HepG2 (cell line): ENCODE results near the gene ADGRL3. TPM values are rescaled to one million over a fixed set of nuclear protein-coding genes. Genes with fewer than 3 reads are reported as not detected.

Source experiments
- ATAC-seq: fragments of 200-7000 bp; cut with Tn5 transposase; 3 replicates; pipeline ENCODE4 v1.9.1; 2020; ENCODE audit warnings: mild to moderate bottlenecking, moderate library complexity
- BruUV-seq: library from RNA; stranded (reverse); fragments of 400-500 nt; replicated peaks from 2 replicates; lab custom pipeline; 2021; lab: Mats Ljungman, UMichigan
- CTCF ChIA-PET: fragments of 300-600 bp; formaldehyde crosslinking; extraction: SDS; loops from one replicate; lab custom pipeline; 2021; ENCODE audit warnings: low total read pairs, inconsistent platforms, low intra/inter-chr PET ratio; lab: Yijun Ruan, JAX
- POLR2A ChIA-PET: fragments of 350-600 bp; sonication (Branson Sonifier 250); formaldehyde crosslinking; loops from one replicate; lab custom pipeline; 2020; ENCODE audit warnings: antibody characterized with exemption, inconsistent platforms; lab: Yijun Ruan, JAX
- DNase-seq: peaks from one replicate; pipeline ENCODE4 v3.0.0-alpha.2; 2015; ENCODE audit warnings: low spot score
- FAIRE-seq: peaks from 3 replicates; lab custom pipeline; 2011; peaks lifted over from hg19 to GRCh38; lab: Jason Lieb, UNC
- H2AFZ ChIP-seq: one replicate; pipeline ENCODE4 v1.6.1; 2011; ENCODE audit warnings: low read length, inconsistent platforms
- H3K27ac ChIP-seq: fragments of 300-600 bp; 3 replicates; pipeline ENCODE4 v1.8.0; 2011; ENCODE audit warnings: mixed run types, mild to moderate bottlenecking, mixed read lengths, low read length, inconsistent platforms; ENCODE audit not compliant: insufficient read depth; ENCODE audit errors: extremely low read length
- H3K27me3 ChIP-seq, 2 experiments: fragments of 200-600 bp in 1 of 2; 2 replicates in 1 of 2; 3 replicates in 1 of 2; pipeline versions ENCODE4 v1.6.0 to v1.8.0; 2011; ENCODE audit warnings: low read length in 2 of 2, mild to moderate bottlenecking in 2 of 2, moderate library complexity in 2 of 2, inconsistent platforms in 1 of 2; ENCODE audit not compliant: insufficient read depth in 2 of 2, control insufficient read depth in 1 of 2
- H3K36me3 ChIP-seq, 2 experiments: fragments of 200-600 bp in 1 of 2; replicated peaks in 1 of 2; 2 replicates in 1 of 2; 3 replicates in 1 of 2; pipeline versions ENCODE4 v1.5.1 to v1.8.0; 2011; ENCODE audit warnings: low read length in 2 of 2, inconsistent platforms in 1 of 2; ENCODE audit not compliant: insufficient read depth in 2 of 2, control insufficient read depth in 1 of 2
- H3K4me1 ChIP-seq: 2 replicates; pipeline ENCODE4 v1.5.1; 2012; ENCODE audit warnings: low read length, inconsistent platforms; ENCODE audit not compliant: insufficient read depth
- H3K4me2 ChIP-seq: 2 replicates; pipeline ENCODE4 v1.6.0; 2011; ENCODE audit warnings: low read depth, low read length, inconsistent platforms
- H3K4me3 ChIP-seq, 3 experiments: fragments of 200-600 bp in 1 of 3; sonication (generic), shearing (Covaris generic) in 1 of 3; replicated peaks in 1 of 3; 2 replicates each; pipeline ENCODE4 v1.5.1; 2011 to 2016; ENCODE audit warnings: low read length in 3 of 3, inconsistent platforms in 2 of 3, low read depth in 2 of 3, mild to moderate bottlenecking in 2 of 3, control low read depth in 1 of 3, mixed read lengths in 1 of 3; ENCODE audit not compliant: insufficient read depth in 1 of 3
- H3K79me2 ChIP-seq: one replicate; pipeline ENCODE4 v1.6.1; 2011; ENCODE audit warnings: low read length, inconsistent platforms; ENCODE audit not compliant: insufficient read depth
- H3K9ac ChIP-seq: 2 replicates; pipeline ENCODE4 v1.6.0; 2011; ENCODE audit warnings: mild to moderate bottlenecking, low read depth, low read length, inconsistent platforms; ENCODE audit not compliant: insufficient read depth
- H3K9me3 ChIP-seq: 2 replicates; pipeline ENCODE4 v1.5.1; 2012; ENCODE audit warnings: mild to moderate bottlenecking, low read length
- H4K20me1 ChIP-seq: 2 replicates; pipeline ENCODE4 v1.6.0; 2011; ENCODE audit warnings: inconsistent platforms, mild to moderate bottlenecking, low read length, moderate library complexity; ENCODE audit not compliant: insufficient read depth
- ATM ChIP-seq: fragments of 450-650 bp; IDR thresholded peaks from 2 replicates; pipeline ENCODE4 v1.7.1; 2017; ENCODE audit warnings: mild to moderate bottlenecking, borderline replicate concordance
- KLF16 ChIP-seq, 2 experiments: sonication (generic) in 1 of 2; formaldehyde crosslinking in 1 of 2; IDR thresholded peaks; 2 replicates each; pipeline versions ENCODE4 v1.6.1 to v1.8.0; 2016 to 2023; ENCODE audit warnings: missing genetic modification reagents in 2 of 2, missing compliant biosample characterization in 1 of 2
- KMT2A ChIP-seq: sonication (generic); formaldehyde crosslinking; IDR thresholded peaks from 2 replicates; pipeline ENCODE4 v1.4.0; 2020; ENCODE audit warnings: missing genetic modification reagents
- PHF5A ChIP-seq: IDR thresholded peaks from one replicate; pipeline ENCODE4 v1.6.1; 2018; ENCODE audit warnings: low read depth, missing genetic modification reagents; ENCODE audit not compliant: unreplicated experiment
- RARG ChIP-seq: sonication (generic); formaldehyde crosslinking; IDR thresholded peaks from 2 replicates; pipeline ENCODE4 v1.4.0; 2020; ENCODE audit warnings: low read depth, mild to moderate bottlenecking, missing genetic modification reagents
- THYN1 ChIP-seq: sonication (generic); formaldehyde crosslinking; IDR thresholded peaks from 2 replicates; pipeline ENCODE4 v1.8.1; 2023; ENCODE audit warnings: low read depth, mild to moderate bottlenecking, moderate library complexity, missing genetic modification reagents, borderline replicate concordance
- ZBTB14 ChIP-seq: sonication (generic); formaldehyde crosslinking; IDR thresholded peaks from 2 replicates; pipeline ENCODE4 v1.4.0; 2020; ENCODE audit warnings: missing genetic modification reagents
- ZBTB40 ChIP-seq, 2 experiments: fragments of 450-650 bp in 1 of 2; sonication (generic) in 1 of 2; formaldehyde crosslinking in 1 of 2; IDR thresholded peaks; 2 replicates each; pipeline versions ENCODE4 v1.6.1 to v1.8.0; 2016 to 2022; ENCODE audit warnings: antibody characterized with exemption in 1 of 2, mild to moderate bottlenecking in 1 of 2, missing genetic modification reagents in 1 of 2
- ZNF180 ChIP-seq: sonication (generic); formaldehyde crosslinking; IDR thresholded peaks from 2 replicates; pipeline ENCODE4 v1.4.0; 2020; ENCODE audit warnings: low read depth, missing genetic modification reagents, borderline replicate concordance
- ZNF253 ChIP-seq: sonication (generic); formaldehyde crosslinking; IDR thresholded peaks from 2 replicates; pipeline ENCODE4 v1.8.0; 2022; ENCODE audit warnings: mild to moderate bottlenecking, missing genetic modification reagents, borderline replicate concordance
- ZNF567 ChIP-seq: sonication (generic); formaldehyde crosslinking; IDR thresholded peaks from 2 replicates; pipeline ENCODE4 v1.8.1; 2023; ENCODE audit warnings: mild to moderate bottlenecking, missing genetic modification reagents, borderline replicate concordance
- ZSCAN29 ChIP-seq: sonication (generic); formaldehyde crosslinking; conservative IDR thresholded peaks from 2 replicates; pipeline ENCODE4 v1.4.0; 2020; ENCODE audit warnings: mild to moderate bottlenecking, missing genetic modification reagents
- WGBS: methylation state at CpG from one replicate; pipeline ENCODE4 v1.1.6; 2017; ENCODE audit warnings: low lambda C conversion rate; 5-methylcytosine and 5-hydroxymethylcytosine counted together
- in situ Hi-C: cut with HindIII; loops from 2 replicates; pipeline ENCODE4 v1.10.0; 2017; ENCODE audit warnings: low pct_unique_long_range_greater_than_20kb; ENCODE audit not compliant: extremely low pct_ligation_motif_present
- intact Hi-C: fragments of 100-400 bp; cut with micrococcal nuclease; formaldehyde crosslinking; loops from one replicate; pipeline ENCODE4 v1.10.0; 2022; ENCODE audit not compliant: unreplicated experiment
- polyA plus RNA-seq, 8 experiments: library from polyadenylated mRNA; depleted of rRNA in 3 of 8; stranded (reverse) in 7 of 8; unstranded in 1 of 8; fragments of >200 nt; fragmentation: Illumina TruSeq in 4 of 8; extraction: Trizol in 4 of 8; gene quantifications; 2 replicates each; pipeline versions ENCODE4 v1.2.1 to v1.2.3, GENCODE V29; 2011 to 2016; ENCODE audit warnings: low read depth in 4 of 8, missing spikeins in 1 of 8, mixed read lengths in 1 of 8; ENCODE audit not compliant: insufficient read depth in 1 of 8
- total RNA-seq, 5 experiments: library from RNA; depleted of rRNA; stranded (reverse); fragments of >200 nt; fragmentation: Illumina TruSeq; extraction: Trizol; gene quantifications; 2 replicates each; pipeline ENCODE4 v1.2.3, GENCODE V29; 2016; ENCODE audit warnings: low read depth in 1 of 5

The ADGRL3 gene
- total and polyA plus RNA-seq, 2 of the 13 experiments (the other 11 are each of a cell fraction or from before 2014, with no cell fraction given), result 0.04 to 0.05 TPM

- no peak for TF ChIP-seq ZBTB40 (IDR thresholded peaks at IDR 0.05)
- TF ChIP-seq ZBTB40 (CRISPR knock-in tag; IDR thresholded peaks at IDR 0.05), result no peak
- TF ChIP-seq, all 625 proteins: peak for 0
Observed at GRCh38 chr4:61575796-61576195, 375.7 kb downstream of the ADGRL3 start (continued).

DNA sequence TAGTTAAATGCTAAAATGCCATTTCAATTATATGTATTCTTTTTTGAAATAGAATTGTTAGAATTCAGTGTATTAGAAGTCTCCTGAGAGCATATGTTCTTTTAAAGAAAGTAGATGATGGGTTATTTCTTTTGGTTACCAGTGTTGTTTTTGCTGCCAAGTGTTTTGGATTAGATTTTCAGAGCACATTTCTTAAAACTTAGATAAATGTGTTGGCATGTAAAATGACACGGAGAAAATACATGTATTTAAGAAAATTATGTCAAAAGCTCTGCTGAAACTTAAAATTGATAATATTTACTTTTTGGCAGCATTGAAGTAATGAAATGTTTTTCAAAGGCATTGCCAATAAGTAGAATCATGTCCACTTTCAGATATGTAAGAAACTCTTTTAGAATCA is 379.7 kb downstream of the ADGRL3 start:
- DNase-seq (no peak), FAIRE-seq (no peak), ATAC-seq (no peak)
- no peaks in the 10 kb centered on the region for H3K36me3 ChIP-seq
- H4K20me1 ChIP-seq, result no peaks in the 10 kb centered on the region
- H3K4me1 ChIP-seq, result no peaks in the 10 kb centered on the region
- intact Hi-C loops, result no loop called here
- H3K79me2 ChIP-seq, result no peaks in the 10 kb centered on the region
- H3K4me3 ChIP-seq, result no peak overlapping the region
- no peak overlapping the region for H3K27ac ChIP-seq
- ChIA-PET POLR2A (no interaction called here), CTCF (no interaction called here)
- 2% methylated on average over 1 of the region's 1 CpG for WGBS
- no peak overlapping the region for H3K4me2 ChIP-seq
- H3K9ac ChIP-seq, result no peak overlapping the region
- H2AFZ ChIP-seq, result no peak overlapping the region
- no peaks in the 10 kb centered on the region for H3K9me3 ChIP-seq
- H3K27me3 ChIP-seq, result no peaks in the 10 kb centered on the region
- BruUV-seq, result no TSS peak
- in situ Hi-C loops, result no loop called here
- TF ChIP-seq ZNF253 (CRISPR knock-in tag) (no peak), ZSCAN29 (no peak), ZBTB14 (no peak), RARG (CRISPR knock-in tag) (no peak), ATM (no peak), KMT2A (CRISPR knock-in tag) (no peak), PHF5A (CRISPR knock-in tag) (no peak), KLF16 (CRISPR knock-in tag; IDR thresholded peaks at IDR 0.05) (no peak), THYN1 (no peak), ZNF567 (no peak), ZNF180 (no peak)
